ENCODE results near the gene MYOD1. TPM values are rescaled to one million over a fixed set of nuclear protein-coding genes. Genes with fewer than 3 reads are reported as not detected.

The MYOD1 gene
- total and polyA plus RNA-seq, 9 of the 15 experiments (the other 6 are each of a cell fraction or from before 2014, with no cell fraction given) = not detected

DNA sequence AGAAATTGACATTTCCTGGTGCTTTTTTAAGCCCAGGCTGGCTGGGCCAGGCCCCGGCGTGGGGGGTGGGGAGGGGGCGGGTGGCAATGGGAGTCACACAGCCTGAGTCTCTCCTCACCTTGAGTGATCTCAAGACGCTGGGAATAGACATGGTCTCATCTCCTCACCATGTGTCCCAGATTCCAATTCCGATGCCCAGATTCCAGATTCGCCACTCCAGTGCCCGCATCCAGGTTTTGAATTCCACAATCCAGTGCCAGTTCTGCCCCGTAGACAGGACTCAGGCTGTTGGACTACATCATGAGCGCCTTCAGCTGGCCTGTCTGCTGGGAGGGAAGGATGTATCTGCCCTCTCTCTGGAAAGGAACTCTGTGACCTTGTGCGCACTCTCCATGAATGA is 34.3 kb downstream of the MYOD1 start (continued):
- TF ChIP-seq, protein P1, sequence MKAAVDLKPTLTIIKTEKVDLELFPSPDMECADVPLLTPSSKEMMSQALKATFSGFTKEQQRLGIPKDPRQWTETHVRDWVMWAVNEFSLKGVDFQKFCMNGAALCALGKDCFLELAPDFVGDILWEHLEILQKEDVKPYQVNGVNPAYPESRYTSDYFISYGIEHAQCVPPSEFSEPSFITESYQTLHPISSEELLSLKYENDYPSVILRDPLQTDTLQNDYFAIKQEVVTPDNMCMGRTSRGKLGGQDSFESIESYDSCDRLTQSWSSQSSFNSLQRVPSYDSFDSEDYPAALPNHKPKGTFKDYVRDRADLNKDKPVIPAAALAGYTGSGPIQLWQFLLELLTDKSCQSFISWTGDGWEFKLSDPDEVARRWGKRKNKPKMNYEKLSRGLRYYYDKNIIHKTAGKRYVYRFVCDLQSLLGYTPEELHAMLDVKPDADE (conservative IDR thresholded peaks at IDR 0.05; ENCODE audit: control insufficient read depth, low read depth, low read length) = no peak
- TF ChIP-seq, protein P2, sequence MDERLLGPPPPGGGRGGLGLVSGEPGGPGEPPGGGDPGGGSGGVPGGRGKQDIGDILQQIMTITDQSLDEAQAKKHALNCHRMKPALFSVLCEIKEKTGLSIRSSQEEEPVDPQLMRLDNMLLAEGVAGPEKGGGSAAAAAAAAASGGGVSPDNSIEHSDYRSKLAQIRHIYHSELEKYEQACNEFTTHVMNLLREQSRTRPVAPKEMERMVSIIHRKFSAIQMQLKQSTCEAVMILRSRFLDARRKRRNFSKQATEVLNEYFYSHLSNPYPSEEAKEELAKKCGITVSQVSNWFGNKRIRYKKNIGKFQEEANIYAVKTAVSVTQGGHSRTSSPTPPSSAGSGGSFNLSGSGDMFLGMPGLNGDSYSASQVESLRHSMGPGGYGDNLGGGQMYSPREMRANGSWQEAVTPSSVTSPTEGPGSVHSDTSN (CRISPR knock-in tag; IDR thresholded peaks at IDR 0.05; ENCODE audit: low read depth) = no peak
- TF ChIP-seq, protein P2 (tag; conservative IDR thresholded peaks at IDR 0.05; ENCODE audit: low read depth) = no peak

DNA sequence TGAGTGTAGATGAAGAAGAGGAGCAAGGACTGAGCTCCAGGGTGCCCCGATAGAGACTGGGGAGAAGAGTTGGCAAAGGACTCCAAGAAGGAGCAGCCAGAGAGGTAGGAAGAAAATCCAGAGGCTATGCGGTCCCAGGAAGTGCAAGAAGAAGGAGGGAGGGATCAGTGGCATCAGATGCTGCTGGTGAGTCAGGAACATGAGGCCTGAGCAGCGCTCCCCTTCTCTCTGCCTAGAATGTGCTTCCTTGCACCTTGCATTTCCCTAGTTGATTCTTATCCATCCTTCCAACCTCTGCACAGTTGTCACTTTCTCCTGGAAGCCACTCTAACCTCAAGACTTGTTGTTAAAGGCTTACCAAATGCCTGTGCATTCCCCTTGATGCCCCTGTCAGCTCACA is 36.5 kb downstream of the MYOD1 start:
- Histone ChIP-seq H3K36me3 (ENCODE audit: control insufficient read depth, insufficient read depth, low read length) (no peaks in the 10 kb centered on the region), H3K27me3 (ENCODE audit: control insufficient read depth in 2 of 2, insufficient read depth in 2 of 2, low read length in 2 of 2) (peaks cover 0 to 28% of the 10 kb centered on the region in 2 experiments; a peak in 3 of 5 replicates), H3K79me2 (ENCODE audit: control insufficient read depth, insufficient read depth, low read length) (no peaks in the 10 kb centered on the region), H4K20me1 (replicated peaks; ENCODE audit: control insufficient read depth, insufficient read depth, low read length) (0 out of 2 replicates have a peak, but pooled peaks cover 6% of the 10 kb centered on the region), H2AFZ (ENCODE audit: low read depth, low read length) (no peak overlapping the region), H3K4me1 (replicated peaks in 1 of 2; ENCODE audit: control insufficient read depth in 2 of 2, insufficient read depth in 2 of 2, low read length in 2 of 2) (no peaks in the 10 kb centered on the region), H3K4me2 (ENCODE audit: insufficient read depth, low read length) (no peak overlapping the region), H3K9me1 (ENCODE audit: control insufficient read depth, insufficient read depth, low read length) (no peaks in the 10 kb centered on the region), H3K9me3 (replicated peaks; ENCODE audit: control insufficient read depth, insufficient read depth, low read depth, low read length) (no peaks in the 10 kb centered on the region), H3K9ac (ENCODE audit: insufficient read depth in 1 of 2, low read depth in 2 of 2, low read length in 2 of 2) (no peak overlapping the region), H3K4me3 (no peak overlapping the region), H3K27ac (ENCODE audit: extremely low read depth, low read depth, low read length) (no peak overlapping the region)
- POLR2A ChIA-PET = interaction anchor here (0.6 kb wide), 1 partner anchor 19 kb away, joined by 4 read pairs; no protein-coding TSS in a partner anchor
- no TSS peak for BruUV-seq (replicated peaks)
- intact Hi-C loops (cut with micrococcal nuclease) (no loop called here), in situ Hi-C loops (cut with MboI) (no loop called here)
- FAIRE-seq = no peak
- no peak for ATAC-seq
- CTCF ChIA-PET (ENCODE audit: low intra/inter-chr PET ratio) = no interaction called here
- 0% methylated on average over 2 of the region's 3 CpGs for WGBS (ENCODE audit: insufficient coverage, low coverage, missing lambda C conversion rate)
- no peak for DNase-seq (ENCODE audit: extremely low read depth in 1 of 4, low spot score in 3 of 4)
- TF ChIP-seq EHMT2 (IDR thresholded peaks at IDR 0.05) (no peak), CBX5 (IDR thresholded peaks at IDR 0.05; ENCODE audit: borderline replicate concordance, low read depth) (no peak), COPS2 (conservative IDR thresholded peaks at IDR 0.05) (no peak), YBX1 (IDR thresholded peaks at IDR 0.05) (no peak), HDAC3 (IDR thresholded peaks at IDR 0.05; ENCODE audit: borderline replicate concordance, partially characterized antibody) (no peak), ZNF589 (CRISPR knock-in tag; IDR thresholded peaks at IDR 0.05; ENCODE audit: low read depth) (no peak), TFAM (CRISPR knock-in tag; conservative IDR thresholded peaks at IDR 0.05) (no peak), NR1H2 (CRISPR knock-in tag; IDR thresholded peaks at IDR 0.05) (no peak)
